Mucosa of rectum (tissue), 2 donors: Measurements from ENCODE around the gene S100A13.
"Not testable (repeated sequence)": the region's sequence is repeated elsewhere in the genome, so short reads cannot be mapped to it uniquely, and the experiment has no call there.

Source experiments
- H3K27ac ChIP-seq, 2 donors: one replicate each; pipeline ENCODE4 v1.7.0; 2013; ENCODE audit warnings: inconsistent platforms in 2 of 2, low read depth in 2 of 2, low read length in 2 of 2
- H3K27me3 ChIP-seq, 2 donors: one replicate each; pipeline ENCODE4 v1.7.0; 2013; ENCODE audit warnings: low read length in 2 of 2; ENCODE audit not compliant: control insufficient read depth in 2 of 2, insufficient read depth in 2 of 2
- H3K36me3 ChIP-seq, 2 donors: one replicate each; pipeline ENCODE4 v1.7.0; 2013; ENCODE audit warnings: low read length in 2 of 2; ENCODE audit not compliant: control insufficient read depth in 2 of 2, insufficient read depth in 2 of 2
- H3K4me1 ChIP-seq, 2 donors: one replicate each; pipeline ENCODE4 v1.7.0; 2013; ENCODE audit warnings: low read length in 2 of 2, mild to moderate bottlenecking in 1 of 2; ENCODE audit not compliant: control insufficient read depth in 2 of 2, insufficient read depth in 2 of 2
- H3K4me3 ChIP-seq, 2 donors: one replicate each; pipeline ENCODE4 v1.7.0; 2013; ENCODE audit warnings: low read length in 2 of 2
- H3K9ac ChIP-seq, 2 donors: one replicate each; pipeline ENCODE4 v1.7.0; 2013; ENCODE audit warnings: low read length in 2 of 2, low read depth in 1 of 2, mild to moderate bottlenecking in 1 of 2
- H3K9me3 ChIP-seq, 2 donors: one replicate each; pipeline ENCODE4 v1.7.0; 2013; ENCODE audit warnings: low read length in 2 of 2; ENCODE audit not compliant: control insufficient read depth in 2 of 2
- donor health status: healthy.
- donor health status: Normal muscosa, but diverticular disease.

The S100A13 gene

GRCh38 chr1:153592748-153593147 lies 34.6 kb downstream of the S100A13 start:
- no peaks in the 10 kb centered on the region for H3K9me3 ChIP-seq
- H3K27me3 ChIP-seq = no peaks in the 10 kb centered on the region
- no peaks in the 10 kb centered on the region for H3K4me1 ChIP-seq
- no peaks in the 10 kb centered on the region for H3K36me3 ChIP-seq
- no peak overlapping the region for H3K4me3 ChIP-seq
- H3K9ac ChIP-seq = no peak overlapping the region
- no peak overlapping the region for H3K27ac ChIP-seq

DNA sequence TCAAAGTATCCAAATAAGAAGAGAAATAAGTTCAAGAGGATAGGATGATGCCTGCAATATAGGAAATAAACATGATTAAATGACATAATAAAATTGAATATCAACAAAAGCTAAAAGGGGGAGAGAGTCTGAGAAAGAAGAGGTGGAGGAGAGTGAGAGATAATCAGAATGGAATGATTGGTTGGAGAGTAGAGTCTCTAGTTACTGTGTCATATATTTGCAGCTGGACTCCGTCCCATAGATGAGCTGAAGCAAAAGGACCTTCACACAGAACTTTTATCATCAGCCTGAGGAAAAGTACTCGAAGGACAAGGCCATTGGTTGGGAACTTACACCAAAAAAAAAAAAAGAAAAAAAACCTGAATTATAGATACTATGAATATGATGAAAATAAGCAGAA lies 38.8 kb downstream of the S100A13 start:
- H3K4me3 ChIP-seq = no peak overlapping the region
- no peak overlapping the region for H3K27ac ChIP-seq
- H3K9ac ChIP-seq = no peak overlapping the region

GRCh38 chr1:153588033-153588432 lies 39.3 kb downstream of the S100A13 start:
- not testable (repeated sequence) for H3K36me3 ChIP-seq, H3K27me3 ChIP-seq, H3K9me3 ChIP-seq, H3K27ac ChIP-seq, H3K4me3 ChIP-seq, H3K4me1 ChIP-seq, H3K9ac ChIP-seq

More for the DNA sequence above, 38.8 kb downstream of the S100A13 start:
- no peaks in the 10 kb centered on the region for H3K36me3 ChIP-seq
- H3K27me3 ChIP-seq = no peaks in the 10 kb centered on the region
- no peaks in the 10 kb centered on the region for H3K9me3 ChIP-seq
- H3K4me1 ChIP-seq = no peaks in the 10 kb centered on the region

DNA sequence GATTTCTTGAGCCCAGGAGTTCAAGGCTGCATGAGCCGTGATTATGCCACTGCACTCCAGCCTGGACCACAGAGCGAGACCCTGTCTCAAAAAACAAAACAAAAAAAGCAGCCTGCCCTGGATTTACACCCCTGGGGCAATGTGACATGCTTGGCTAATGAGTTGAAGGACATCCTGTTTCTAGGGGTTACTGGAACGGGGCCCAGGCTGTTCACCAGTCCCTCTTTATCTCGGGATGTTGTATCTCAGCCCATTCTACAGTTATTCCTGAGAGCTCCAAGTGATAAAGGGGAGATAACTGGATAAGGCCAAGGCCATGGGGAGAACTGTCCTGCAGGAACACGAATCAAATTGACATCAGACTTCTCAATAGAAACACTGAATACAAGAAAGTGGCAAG lies 40.0 kb downstream of the S100A13 start:
- Histone ChIP-seq H3K36me3 (no peaks in the 10 kb centered on the region), H3K27me3 (no peaks in the 10 kb centered on the region), H3K4me1 (no peaks in the 10 kb centered on the region), H3K4me3 (no peak overlapping the region), H3K27ac (no peak overlapping the region), H3K9me3 (no peaks in the 10 kb centered on the region), H3K9ac (no peak overlapping the region)

- H3K36me3 ChIP-seq = no peaks in the 10 kb centered on the region
- no peak overlapping the region for H3K27ac ChIP-seq
- no peak overlapping the region for H3K9ac ChIP-seq
- H3K9me3 ChIP-seq = no peaks in the 10 kb centered on the region
- no peaks in the 10 kb centered on the region for H3K4me1 ChIP-seq
- H3K4me3 ChIP-seq = no peak overlapping the region
- no peaks in the 10 kb centered on the region for H3K27me3 ChIP-seq
Observed at GRCh38 chr1:153586347-153586746, 41.0 kb downstream of the S100A13 start.

- H3K27ac ChIP-seq = no peak overlapping the region
Observed at GRCh38 chr1:153585006-153585405, 42.3 kb downstream of the S100A13 start.

DNA sequence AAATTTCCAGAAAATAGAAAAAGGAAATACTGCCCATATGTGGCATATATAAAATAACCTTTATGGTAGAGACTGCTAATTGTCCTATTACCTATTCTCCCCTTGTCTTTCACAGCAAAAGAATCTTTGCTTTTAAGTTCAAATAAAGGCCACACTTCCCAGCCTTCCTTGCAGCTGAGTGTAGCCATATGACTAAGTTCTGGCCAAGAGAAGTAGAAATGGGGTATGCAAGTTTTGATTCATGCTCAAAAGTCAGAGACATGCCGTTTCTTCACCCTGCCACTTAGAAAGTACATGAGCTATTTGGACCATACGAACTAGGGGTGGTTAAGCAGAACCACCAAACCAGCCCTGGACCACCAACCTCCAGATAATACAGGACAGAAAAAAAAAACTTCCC lies 43.3 kb downstream of the S100A13 start:
- Histone ChIP-seq H3K27ac (no peak overlapping the region), H3K4me3 (no peak overlapping the region), H3K27me3 (no peaks in the 10 kb centered on the region), H3K9ac (no peak overlapping the region), H3K9me3 (no peaks in the 10 kb centered on the region), H3K4me1 (no peaks in the 10 kb centered on the region), H3K36me3 (no peaks in the 10 kb centered on the region)

More at GRCh38 chr1:153585006-153585405, 42.3 kb downstream of the S100A13 start:
- Histone ChIP-seq H3K4me3 (no peak overlapping the region), H3K27me3 (no peaks in the 10 kb centered on the region), H3K9me3 (no peaks in the 10 kb centered on the region), H3K9ac (no peak overlapping the region), H3K4me1 (no peaks in the 10 kb centered on the region), H3K36me3 (no peaks in the 10 kb centered on the region)

DNA sequence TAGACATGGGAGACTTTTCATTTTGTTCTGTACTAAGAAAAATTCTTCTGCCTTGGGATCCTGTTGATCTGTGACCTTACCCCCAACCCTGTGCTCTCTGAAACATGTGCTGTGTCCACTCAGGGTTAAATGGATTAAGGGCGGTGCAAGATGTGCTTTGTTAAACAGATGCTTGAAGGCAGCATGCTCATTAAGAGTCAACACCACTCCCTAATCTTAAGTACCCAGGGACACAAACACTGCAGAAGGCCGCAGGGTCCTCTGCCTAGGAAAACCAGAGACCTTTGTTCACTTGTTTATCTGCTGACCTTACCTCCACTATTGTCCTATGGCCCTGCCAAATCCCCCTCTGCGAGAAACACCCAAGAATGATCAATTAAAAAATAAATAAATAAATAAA lies 43.8 kb downstream of the S100A13 start:
- not testable (repeated sequence) for H3K9me3 ChIP-seq

DNA sequence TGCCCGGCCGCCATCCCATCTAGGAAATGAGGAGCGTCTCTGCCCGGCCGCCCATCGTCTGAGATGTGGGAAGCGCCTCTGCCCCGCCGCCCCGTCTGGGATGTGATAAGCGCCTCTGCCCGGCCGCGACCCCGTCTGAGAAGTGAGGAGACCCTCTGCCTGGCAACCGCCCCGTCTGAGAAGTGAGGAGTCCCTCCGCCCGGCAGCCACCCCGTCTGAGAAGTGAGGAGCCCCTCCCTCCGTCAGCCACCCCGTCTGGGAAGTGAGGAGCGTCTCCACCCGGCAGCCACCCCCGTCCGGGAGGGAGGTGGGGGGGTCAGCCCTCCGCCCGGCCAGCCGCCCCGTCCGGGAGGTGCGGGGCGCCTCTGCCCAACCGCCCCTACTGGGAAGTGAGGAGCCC lies 44.5 kb downstream of the S100A13 start:
- not testable (repeated sequence) for H3K9me3 ChIP-seq, H3K27ac ChIP-seq, H3K27me3 ChIP-seq, H3K4me1 ChIP-seq, H3K9ac ChIP-seq, H3K36me3 ChIP-seq, H3K4me3 ChIP-seq

More for the DNA sequence above, 43.8 kb downstream of the S100A13 start:
- not testable (repeated sequence) for H3K4me1 ChIP-seq, H3K27ac ChIP-seq, H3K4me3 ChIP-seq, H3K9ac ChIP-seq, H3K27me3 ChIP-seq, H3K36me3 ChIP-seq

DNA sequence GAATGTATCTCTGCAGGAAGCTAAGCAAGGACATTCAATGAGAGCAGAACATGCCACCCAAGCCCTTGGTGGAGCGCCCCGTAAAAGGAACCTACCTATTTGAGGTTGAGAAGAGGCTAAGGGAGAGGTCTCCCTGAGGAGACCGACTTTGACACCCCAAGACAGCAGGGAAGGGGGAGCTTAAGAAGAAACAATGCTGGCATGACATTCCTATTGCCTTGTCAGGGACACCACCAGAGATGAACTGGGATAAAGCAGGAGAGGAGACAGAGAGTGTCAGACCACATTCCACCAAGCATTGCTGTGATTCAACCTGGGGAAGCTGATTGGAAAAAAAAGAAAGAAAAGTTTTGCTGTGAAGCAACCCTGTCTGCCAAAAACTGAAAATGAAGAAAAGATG lies 48.4 kb downstream of the S100A13 start:
- peaks cover 3 to 8% of the 10 kb centered on the region in 2 donors for H3K4me1 ChIP-seq
- H3K27ac ChIP-seq = no peak overlapping the region
- H3K36me3 ChIP-seq = no peaks in the 10 kb centered on the region
- H3K9me3 ChIP-seq = no peaks in the 10 kb centered on the region
- H3K4me3 ChIP-seq = no peak overlapping the region
- no peaks in the 10 kb centered on the region for H3K27me3 ChIP-seq
- H3K9ac ChIP-seq = no peak overlapping the region

DNA sequence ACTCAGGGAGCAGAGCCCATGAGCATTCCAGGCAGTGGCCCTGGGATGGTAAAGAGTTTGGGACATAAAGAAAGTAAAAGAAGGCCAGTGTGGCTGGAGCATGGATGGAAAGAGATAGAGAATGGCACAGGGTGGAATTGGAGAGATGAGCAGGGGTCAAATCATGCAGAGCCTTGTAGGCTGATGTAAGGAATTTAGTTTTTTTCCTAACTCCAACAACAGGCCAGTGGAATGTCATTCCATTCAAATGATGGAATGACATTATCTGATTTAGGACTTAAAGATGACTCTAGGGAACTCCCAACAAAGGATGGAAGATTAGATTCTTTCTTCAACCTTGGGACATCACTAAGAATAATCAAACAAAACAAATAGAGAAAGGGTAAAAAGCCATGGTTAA lies 48.8 kb downstream of the S100A13 start:
- H3K27ac ChIP-seq = no peak overlapping the region
- H3K4me1 ChIP-seq = peaks cover 3 to 8% of the 10 kb centered on the region in 2 donors
- H3K36me3 ChIP-seq = no peaks in the 10 kb centered on the region
- H3K9ac ChIP-seq = no peak overlapping the region
- no peaks in the 10 kb centered on the region for H3K9me3 ChIP-seq
- no peaks in the 10 kb centered on the region for H3K27me3 ChIP-seq
- no peak overlapping the region for H3K4me3 ChIP-seq
